Panc1 (cell line): Measurements from ENCODE around the gene IL32. TPM values are rescaled to one million over a fixed set of nuclear protein-coding genes. Genes with fewer than 3 reads are reported as not detected.

Experiments
- ATAC-seq: fragments of 200-7000 bp; cut with Tn5 transposase; 2 replicates; pipeline ENCODE4 v1.9.1; 2020; ENCODE audit warnings: mild to moderate bottlenecking, moderate library complexity
- BruUV-seq: library from RNA; stranded (reverse); fragments of 400-500 nt; replicated peaks from 2 replicates; lab custom pipeline; 2021; lab: Mats Ljungman, UMichigan
- CTCF ChIA-PET: fragments of 300-600 bp; sonication (Branson Sonifier 250); formaldehyde crosslinking; loops from one replicate; lab custom pipeline; 2022; ENCODE audit warnings: antibody characterized with exemption; lab: Charles Lee
- POLR2A ChIA-PET: fragments of 300-600 bp; sonication (Branson Sonifier 250); formaldehyde crosslinking; loops from one replicate; lab custom pipeline; 2022; ENCODE audit warnings: antibody characterized with exemption; lab: Charles Lee
- DNase-seq: peaks from one replicate; pipeline ENCODE4 v3.0.0-alpha.2; 2010; ENCODE audit warnings: low read depth, low spot score
- H3K27ac ChIP-seq: 2 replicates; pipeline ENCODE4 v1.5.1; 2011; ENCODE audit warnings: mild to moderate bottlenecking, low read length, inconsistent platforms
- H3K27me3 ChIP-seq: fragments of 200-500 bp; sonication (Bioruptor generic); 2 replicates; pipeline ENCODE4 v1.6.0; 2014; ENCODE audit warnings: low read length, inconsistent platforms; ENCODE audit not compliant: control insufficient read depth, insufficient read depth
- H3K36me3 ChIP-seq: fragments of 200-500 bp; sonication (Bioruptor generic); 2 replicates; pipeline ENCODE4 v1.5.1; 2014; ENCODE audit warnings: inconsistent platforms, mild to moderate bottlenecking, low read length, moderate library complexity; ENCODE audit not compliant: control insufficient read depth, insufficient read depth
- H3K4me1 ChIP-seq: 2 replicates; pipeline ENCODE4 v1.5.1; 2011; ENCODE audit warnings: inconsistent platforms, mild to moderate bottlenecking, low read length, moderate library complexity; ENCODE audit not compliant: control insufficient read depth, insufficient read depth
- H3K4me3 ChIP-seq, 2 experiments: 2 replicates each; pipeline ENCODE4 v1.5.1; 2011 to 2012; ENCODE audit warnings: low read depth in 2 of 2, low read length in 2 of 2, mild to moderate bottlenecking in 2 of 2, inconsistent platforms in 1 of 2, moderate library complexity in 1 of 2
- H3K9me3 ChIP-seq: fragments of 200-500 bp; sonication (Bioruptor generic); 2 replicates; pipeline ENCODE4 v1.5.1; 2014; ENCODE audit warnings: low read depth, mild to moderate bottlenecking, inconsistent platforms, low read length, moderate library complexity; ENCODE audit not compliant: control insufficient read depth, insufficient read depth
- POLR2AphosphoS5 ChIP-seq: IDR thresholded peaks from 2 replicates; pipeline ENCODE4 v1.6.1; 2012; ENCODE audit warnings: mild to moderate bottlenecking, low read depth, low read length, moderate library complexity
- SIN3A ChIP-seq: IDR thresholded peaks from 2 replicates; pipeline ENCODE4 v1.6.1; 2012; ENCODE audit warnings: low read depth, mild to moderate bottlenecking, low read length, moderate library complexity, borderline replicate concordance; ENCODE audit not compliant: insufficient read depth
- TCF7L2 ChIP-seq: IDR thresholded peaks from 2 replicates; pipeline ENCODE4 v1.6.1; 2011; ENCODE audit warnings: mild to moderate bottlenecking, low read depth, low read length, inconsistent platforms
- in situ Hi-C: cut with HindIII; loops from 2 replicates; pipeline ENCODE4 v1.10.0; 2016; ENCODE audit warnings: low sequenced_read_pairs, low pct_unique_long_range_greater_than_20kb
- intact Hi-C: fragments of 100-400 bp; cut with micrococcal nuclease; formaldehyde crosslinking; loops from one replicate; pipeline ENCODE4 v1.10.0; 2022; ENCODE audit not compliant: unreplicated experiment
- total RNA-seq: library from RNA; stranded (reverse); gene quantifications from one replicate; pipeline ENCODE4 v1.2.1, GENCODE V29; 2021; ENCODE audit not compliant: unreplicated experiment
- TF ChIP-seq, protein P1 (sequence below), 2 experiments: IDR thresholded peaks; 2 replicates each; pipeline ENCODE4 v1.6.1; 2011 to 2012; ENCODE audit warnings: low read depth in 2 of 2, control low read depth in 1 of 2, low read length in 1 of 2, mild to moderate bottlenecking in 1 of 2, moderate library complexity in 1 of 2; ENCODE audit not compliant: insufficient read depth in 1 of 2
- TF ChIP-seq, protein P2 (sequence below): fragments of 450-650 bp; IDR thresholded peaks from 2 replicates; pipeline ENCODE4 v1.5.1; 2017; ENCODE audit warnings: mild to moderate bottlenecking

IL32 gene
- total RNA-seq, 1 experiment from 2014 or later, result 17.1 TPM

DNA sequence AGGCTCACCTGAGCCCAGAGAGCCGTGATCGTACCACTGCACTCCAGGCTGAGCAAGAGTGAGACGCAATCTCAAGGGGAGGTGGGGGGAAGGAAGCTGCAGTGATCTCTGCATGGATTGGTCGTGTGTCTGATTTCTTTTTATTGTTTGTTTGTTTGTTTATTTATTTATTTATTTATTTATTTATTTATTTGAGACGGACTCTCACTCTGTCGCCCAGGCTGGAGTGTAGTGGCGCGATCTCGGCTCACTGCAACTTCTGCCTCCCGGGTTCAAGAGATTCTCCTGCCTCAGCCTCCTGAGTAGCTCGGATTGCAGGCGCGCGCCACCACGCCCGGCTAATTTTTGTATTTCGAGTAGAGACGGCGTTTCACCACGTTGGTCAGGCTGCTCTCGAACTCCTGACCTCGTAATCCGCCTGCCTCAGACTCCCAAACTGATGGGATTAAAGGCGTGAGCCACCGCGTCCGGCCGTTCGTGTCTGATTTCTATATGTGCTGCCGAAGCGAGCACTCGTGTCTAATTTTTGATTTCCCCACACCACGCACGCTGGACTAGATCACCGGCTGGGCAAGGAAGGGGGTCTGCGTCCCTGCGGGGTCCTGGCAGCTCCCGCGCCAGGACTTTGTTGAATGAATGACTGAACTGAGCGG is 45.7 kb upstream of the IL32 start:
- in situ Hi-C loops, result no loop called here
- no peak for TF ChIP-seq TCF7L2
- Histone ChIP-seq H3K36me3 (peaks cover 9% of the 10 kb centered on the region), H3K4me3 (peak overlapping the region; percentile 94 to 95), H3K27me3 (no peaks in the 10 kb centered on the region), H3K9me3 (no peaks in the 10 kb centered on the region), H3K27ac (peak overlapping the region; percentile 85), H3K4me1 (peaks cover 16% of the 10 kb centered on the region)
- POLR2A ChIA-PET, result interaction anchor here (0.6 kb wide), 1 partner anchor 1133 kb away, joined by 10 read pairs; no protein-coding TSS in a partner anchor
- CTCF ChIA-PET, result interaction anchor here (0.6 to 1.2 kb wide), 3 partner anchors 9 to 16 kb away, joined by 3 to 5 read pairs (median 3); no protein-coding TSS in a partner anchor
- BruUV-seq, result no TSS peak
- DNase-seq (no peak), ATAC-seq (no peak)
- intact Hi-C loops, result no loop called here

DNA sequence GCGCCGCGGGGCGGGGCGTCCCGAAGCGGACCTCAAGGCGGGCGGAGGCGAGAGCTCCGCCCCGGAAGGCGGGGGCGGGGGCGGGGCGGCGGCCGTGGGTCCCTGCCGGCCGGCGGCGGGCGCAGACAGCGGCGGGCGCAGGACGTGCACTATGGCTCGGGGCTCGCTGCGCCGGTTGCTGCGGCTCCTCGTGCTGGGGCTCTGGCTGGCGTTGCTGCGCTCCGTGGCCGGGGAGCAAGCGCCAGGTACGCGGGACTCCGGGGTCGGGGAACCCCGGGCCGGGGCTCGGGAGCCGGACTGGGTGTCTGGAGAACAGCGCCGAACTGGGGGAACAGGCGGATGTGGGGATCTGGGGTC is 45.2 kb upstream of the IL32 start, which contains the start of gene TNFRSF12A:
Gene TNFRSF12A, plus strand, starts transcription at position 122 of the 357 bp plus-strand sequence. Its CDS starts 30 bp downstream, at position 152.
- DNase-seq, result no peak
- peak; percentile 15 for ATAC-seq
- peak within 1 kb of the TSS; percentile 99 for H3K27ac ChIP-seq
- TF ChIP-seq TCF7L2, result peak; percentile 21; the same call in 1 of the 2 replicates
- peak; percentile 63 for TF ChIP-seq POLR2AphosphoS5
- TF ChIP-seq, protein P1, sequence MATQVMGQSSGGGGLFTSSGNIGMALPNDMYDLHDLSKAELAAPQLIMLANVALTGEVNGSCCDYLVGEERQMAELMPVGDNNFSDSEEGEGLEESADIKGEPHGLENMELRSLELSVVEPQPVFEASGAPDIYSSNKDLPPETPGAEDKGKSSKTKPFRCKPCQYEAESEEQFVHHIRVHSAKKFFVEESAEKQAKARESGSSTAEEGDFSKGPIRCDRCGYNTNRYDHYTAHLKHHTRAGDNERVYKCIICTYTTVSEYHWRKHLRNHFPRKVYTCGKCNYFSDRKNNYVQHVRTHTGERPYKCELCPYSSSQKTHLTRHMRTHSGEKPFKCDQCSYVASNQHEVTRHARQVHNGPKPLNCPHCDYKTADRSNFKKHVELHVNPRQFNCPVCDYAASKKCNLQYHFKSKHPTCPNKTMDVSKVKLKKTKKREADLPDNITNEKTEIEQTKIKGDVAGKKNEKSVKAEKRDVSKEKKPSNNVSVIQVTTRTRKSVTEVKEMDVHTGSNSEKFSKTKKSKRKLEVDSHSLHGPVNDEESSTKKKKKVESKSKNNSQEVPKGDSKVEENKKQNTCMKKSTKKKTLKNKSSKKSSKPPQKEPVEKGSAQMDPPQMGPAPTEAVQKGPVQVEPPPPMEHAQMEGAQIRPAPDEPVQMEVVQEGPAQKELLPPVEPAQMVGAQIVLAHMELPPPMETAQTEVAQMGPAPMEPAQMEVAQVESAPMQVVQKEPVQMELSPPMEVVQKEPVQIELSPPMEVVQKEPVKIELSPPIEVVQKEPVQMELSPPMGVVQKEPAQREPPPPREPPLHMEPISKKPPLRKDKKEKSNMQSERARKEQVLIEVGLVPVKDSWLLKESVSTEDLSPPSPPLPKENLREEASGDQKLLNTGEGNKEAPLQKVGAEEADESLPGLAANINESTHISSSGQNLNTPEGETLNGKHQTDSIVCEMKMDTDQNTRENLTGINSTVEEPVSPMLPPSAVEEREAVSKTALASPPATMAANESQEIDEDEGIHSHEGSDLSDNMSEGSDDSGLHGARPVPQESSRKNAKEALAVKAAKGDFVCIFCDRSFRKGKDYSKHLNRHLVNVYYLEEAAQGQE (IDR thresholded peaks at IDR 0.05; ENCODE audit: insufficient read depth in 1 of 2, low read depth in 2 of 2, low read length in 1 of 2), result 0 out of 4 replicates have a peak, but pooled peaks of 1 of the 2 experiments have one; percentile 42
- TF ChIP-seq SIN3A, result no peak; the same call in 1 of the 2 replicates
- TF ChIP-seq, protein P2, sequence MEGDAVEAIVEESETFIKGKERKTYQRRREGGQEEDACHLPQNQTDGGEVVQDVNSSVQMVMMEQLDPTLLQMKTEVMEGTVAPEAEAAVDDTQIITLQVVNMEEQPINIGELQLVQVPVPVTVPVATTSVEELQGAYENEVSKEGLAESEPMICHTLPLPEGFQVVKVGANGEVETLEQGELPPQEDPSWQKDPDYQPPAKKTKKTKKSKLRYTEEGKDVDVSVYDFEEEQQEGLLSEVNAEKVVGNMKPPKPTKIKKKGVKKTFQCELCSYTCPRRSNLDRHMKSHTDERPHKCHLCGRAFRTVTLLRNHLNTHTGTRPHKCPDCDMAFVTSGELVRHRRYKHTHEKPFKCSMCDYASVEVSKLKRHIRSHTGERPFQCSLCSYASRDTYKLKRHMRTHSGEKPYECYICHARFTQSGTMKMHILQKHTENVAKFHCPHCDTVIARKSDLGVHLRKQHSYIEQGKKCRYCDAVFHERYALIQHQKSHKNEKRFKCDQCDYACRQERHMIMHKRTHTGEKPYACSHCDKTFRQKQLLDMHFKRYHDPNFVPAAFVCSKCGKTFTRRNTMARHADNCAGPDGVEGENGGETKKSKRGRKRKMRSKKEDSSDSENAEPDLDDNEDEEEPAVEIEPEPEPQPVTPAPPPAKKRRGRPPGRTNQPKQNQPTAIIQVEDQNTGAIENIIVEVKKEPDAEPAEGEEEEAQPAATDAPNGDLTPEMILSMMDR, result no peak
- in situ Hi-C loops, result no loop called here
- ChIA-PET POLR2A (interaction anchor here (0.6 kb wide), 1 partner anchor 1134 kb away, joined by 10 read pairs; no protein-coding TSS in a partner anchor), CTCF (interaction anchor here (0.5 to 1.2 kb wide), 4 partner anchors 8 to 246 kb away, joined by 3 to 5 read pairs (median 4); no protein-coding TSS in a partner anchor)
- intact Hi-C loops, result no loop called here
- no peaks in the 10 kb centered on the region for H3K27me3 ChIP-seq
- no TSS peak for BruUV-seq
- H3K9me3 ChIP-seq, result no peaks in the 10 kb centered on the region
- H3K4me3 ChIP-seq, result peak within 1 kb of the TSS; percentile 94 to 95
- peaks cover 16% of the 10 kb centered on the region for H3K4me1 ChIP-seq
- H3K36me3 ChIP-seq, result peaks cover 9% of the 10 kb centered on the region
